ENCODE data around the gene LRP5.

GRCh38 chr11:68327586-68328370 lies 15.4 kb downstream of the LRP5 start:
- no peak for TF ChIP-seq POLR2A (IDR thresholded peaks at IDR 0.05; ENCODE audit: borderline replicate concordance, extremely low read depth, insufficient read depth, insufficient read length)
- no peak for TF ChIP-seq RAD21 (IDR thresholded peaks at IDR 0.05; ENCODE audit: low read depth)
- no peak for TF ChIP-seq POLR2AphosphoS5 (IDR thresholded peaks at IDR 0.05; ENCODE audit: low read depth, low read length)
- no peak for TF ChIP-seq ZNF274 (IDR thresholded peaks at IDR 0.05; ENCODE audit: low read depth, low read length)
- TF ChIP-seq, protein P1, sequence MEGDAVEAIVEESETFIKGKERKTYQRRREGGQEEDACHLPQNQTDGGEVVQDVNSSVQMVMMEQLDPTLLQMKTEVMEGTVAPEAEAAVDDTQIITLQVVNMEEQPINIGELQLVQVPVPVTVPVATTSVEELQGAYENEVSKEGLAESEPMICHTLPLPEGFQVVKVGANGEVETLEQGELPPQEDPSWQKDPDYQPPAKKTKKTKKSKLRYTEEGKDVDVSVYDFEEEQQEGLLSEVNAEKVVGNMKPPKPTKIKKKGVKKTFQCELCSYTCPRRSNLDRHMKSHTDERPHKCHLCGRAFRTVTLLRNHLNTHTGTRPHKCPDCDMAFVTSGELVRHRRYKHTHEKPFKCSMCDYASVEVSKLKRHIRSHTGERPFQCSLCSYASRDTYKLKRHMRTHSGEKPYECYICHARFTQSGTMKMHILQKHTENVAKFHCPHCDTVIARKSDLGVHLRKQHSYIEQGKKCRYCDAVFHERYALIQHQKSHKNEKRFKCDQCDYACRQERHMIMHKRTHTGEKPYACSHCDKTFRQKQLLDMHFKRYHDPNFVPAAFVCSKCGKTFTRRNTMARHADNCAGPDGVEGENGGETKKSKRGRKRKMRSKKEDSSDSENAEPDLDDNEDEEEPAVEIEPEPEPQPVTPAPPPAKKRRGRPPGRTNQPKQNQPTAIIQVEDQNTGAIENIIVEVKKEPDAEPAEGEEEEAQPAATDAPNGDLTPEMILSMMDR (IDR thresholded peaks at IDR 0.05 in 2 of 3, conservative IDR thresholded peaks at IDR 0.05 in 1 of 3; ENCODE audit: borderline replicate concordance in 1 of 3, insufficient read depth in 1 of 3, low read depth in 2 of 3, low read length in 2 of 3), result no peak
- TF ChIP-seq SP1 (IDR thresholded peaks at IDR 0.05; ENCODE audit: low read depth), result no peak

All from HCT116 (cell line).